SK-N-SH (cell line): ENCODE results near the gene RAVER2. TPM values are rescaled to one million over a fixed set of nuclear protein-coding genes. Genes with fewer than 3 reads are reported as not detected.

ENCODE experiments used
- CTCF ChIA-PET: fragments of 300-600, 350-600 bp; formaldehyde crosslinking; extraction: SDS; loops from one replicate; lab custom pipeline; 2021; lab: Yijun Ruan, JAX
- POLR2A ChIA-PET: fragments of 350-600 bp; sonication (Branson Sonifier 250); formaldehyde crosslinking; extraction: SDS; loops from one replicate; lab custom pipeline; 2020; ENCODE audit warnings: antibody characterized with exemption, inconsistent platforms; lab: Yijun Ruan, JAX
- DNase-seq: peaks from one replicate; pipeline ENCODE4 v3.0.0; 2012
- H2AFZ ChIP-seq: fragments of 200-600 bp; sonication (generic); 2 replicates; pipeline ENCODE4 v1.8.1; 2016; ENCODE audit warnings: antibody characterized with exemption, mild to moderate bottlenecking, low read depth
- H3F3A ChIP-seq: fragments of 200-600 bp; sonication (generic); replicated peaks from 2 replicates; pipeline ENCODE3; 2016; ENCODE audit warnings: antibody characterized with exemption, mild to moderate bottlenecking; ENCODE audit not compliant: insufficient read depth
- H3K27ac ChIP-seq, 2 experiments: fragments of 200-500 bp in 1 of 2; fragments of 200-600 bp in 1 of 2; sonication (Bioruptor generic) in 1 of 2; sonication (generic), shearing (Covaris generic) in 1 of 2; 2 replicates each; pipeline versions ENCODE4 v1.5.1 to v1.6.1; 2014 to 2016; ENCODE audit warnings: low read depth in 2 of 2, inconsistent platforms in 1 of 2, low read length in 1 of 2, mild to moderate bottlenecking in 1 of 2, mixed read lengths in 1 of 2
- H3K27me3 ChIP-seq: fragments of 200-600 bp; sonication (generic), shearing (Covaris generic); 2 replicates; pipeline ENCODE4 v1.6.1; 2016; ENCODE audit warnings: mixed run types; ENCODE audit not compliant: insufficient read depth
- H3K36me3 ChIP-seq, 2 experiments: fragments of 200-500 bp in 1 of 2; fragments of 200-600 bp in 1 of 2; sonication (Bioruptor generic) in 1 of 2; sonication (generic) in 1 of 2; replicated peaks in 1 of 2; 2 replicates each; pipeline versions ENCODE3 to v1.5.1; 2014 to 2016; ENCODE audit warnings: low read length in 1 of 2, mild to moderate bottlenecking in 1 of 2; ENCODE audit not compliant: insufficient read depth in 2 of 2, control insufficient read depth in 1 of 2
- H3K4me1 ChIP-seq, 2 experiments: fragments of 200-500 bp in 1 of 2; fragments of 200-600 bp in 1 of 2; sonication (Bioruptor generic) in 1 of 2; sonication (generic), shearing (Covaris generic) in 1 of 2; 2 replicates each; pipeline versions ENCODE4 v1.5.1 to v1.6.1; 2014 to 2016; ENCODE audit warnings: low read depth in 1 of 2, low read length in 1 of 2, mixed run types in 1 of 2; ENCODE audit not compliant: insufficient read depth in 2 of 2, control insufficient read depth in 1 of 2
- H3K4me2 ChIP-seq: fragments of 200-600 bp; sonication (generic), shearing (Covaris generic); 2 replicates; pipeline ENCODE4 v1.6.1; 2017; ENCODE audit warnings: mixed run types
- H3K4me3 ChIP-seq, 2 experiments: fragments of 200-500 bp in 1 of 2; fragments of 200-600 bp in 1 of 2; sonication (Bioruptor generic) in 1 of 2; sonication (generic), shearing (Covaris generic) in 1 of 2; 2 replicates each; pipeline versions ENCODE4 v1.5.1 to v1.8.1; 2014 to 2016; ENCODE audit warnings: low read depth in 2 of 2, inconsistent platforms in 1 of 2, low read length in 1 of 2, mild to moderate bottlenecking in 1 of 2, mixed read lengths in 1 of 2, moderate library complexity in 1 of 2
- H3K79me2 ChIP-seq: fragments of 200-600 bp; sonication (generic); 2 replicates; pipeline ENCODE4 v1.8.1; 2017; ENCODE audit warnings: mild to moderate bottlenecking; ENCODE audit not compliant: insufficient read depth
- H3K9ac ChIP-seq: fragments of 200-600 bp; sonication (generic); 2 replicates; pipeline ENCODE4 v1.6.1; 2017; ENCODE audit warnings: mixed run types
- H3K9me2 ChIP-seq: fragments of 200-600 bp; sonication (generic); 2 replicates; pipeline ENCODE4 v1.6.1; 2017; ENCODE audit warnings: mixed run types
- H3K9me3 ChIP-seq: fragments of 200-600 bp; sonication (generic); 2 replicates; pipeline ENCODE4 v1.6.1; 2017; ENCODE audit warnings: mixed run types, mild to moderate bottlenecking, moderate library complexity
- H4K20me1 ChIP-seq: fragments of 200-600 bp; sonication (generic); 2 replicates; pipeline ENCODE4 v1.6.1; 2017; ENCODE audit warnings: mild to moderate bottlenecking, mixed run types; ENCODE audit not compliant: insufficient read depth
- CTCF ChIP-seq: fragments of 200-600 bp; sonication (generic); IDR thresholded peaks from 2 replicates; pipeline ENCODE4 v1.6.1; 2017; ENCODE audit warnings: antibody characterized with exemption, mild to moderate bottlenecking, moderate library complexity
- EP300 ChIP-seq, 2 experiments: IDR thresholded peaks; 2 replicates each; pipeline versions ENCODE4 v1.4.0 to v1.6.1; 2012; ENCODE audit warnings: borderline replicate concordance in 1 of 2, low read depth in 1 of 2, low read length in 1 of 2
- EZH2phosphoT487 ChIP-seq: fragments of 200-600 bp; sonication (generic); IDR thresholded peaks from 2 replicates; pipeline ENCODE4 v1.6.1; 2017; ENCODE audit warnings: low read depth, mixed run types, mild to moderate bottlenecking, antibody characterized with exemption, moderate library complexity, borderline replicate concordance
- FOXJ3 ChIP-seq: sonication (generic); formaldehyde crosslinking; IDR thresholded peaks from 2 replicates; pipeline ENCODE4 v1.5.1; 2020; ENCODE audit warnings: mild to moderate bottlenecking, missing genetic modification reagents
- FOXM1 ChIP-seq: IDR thresholded peaks from 2 replicates; pipeline ENCODE4 v1.4.0; 2012; ENCODE audit warnings: low read depth, mild to moderate bottlenecking
- GABPA ChIP-seq: IDR thresholded peaks from 2 replicates; pipeline ENCODE4 v1.4.0; 2012; ENCODE audit warnings: low read depth, mild to moderate bottlenecking
- GATA2 ChIP-seq: sonication (generic); formaldehyde crosslinking; IDR thresholded peaks from 2 replicates; pipeline ENCODE4 v1.5.0; 2020; ENCODE audit warnings: mild to moderate bottlenecking, missing genetic modification reagents
- IRF3 ChIP-seq: fragments of 150-350 bp; IDR thresholded peaks from 2 replicates; pipeline ENCODE4 v1.6.1; 2016; ENCODE audit warnings: mild to moderate bottlenecking, low read depth, low read length
- NRF1 ChIP-seq: IDR thresholded peaks from 2 replicates; pipeline ENCODE4 v1.6.1; 2012; ENCODE audit warnings: low read depth, mild to moderate bottlenecking, low read length
- POLR2AphosphoS5 ChIP-seq: IDR thresholded peaks from 2 replicates; pipeline ENCODE4 v1.6.1; 2012; ENCODE audit warnings: low read depth, low read length
- RAD21 ChIP-seq: IDR thresholded peaks from 2 replicates; pipeline ENCODE4 v1.6.1; 2012; ENCODE audit warnings: mild to moderate bottlenecking, low read length
- SIN3A ChIP-seq: IDR thresholded peaks from 2 replicates; pipeline ENCODE4 v1.6.1; 2012; ENCODE audit warnings: low read depth, mild to moderate bottlenecking, low read length, moderate library complexity, borderline replicate concordance
- TEAD4 ChIP-seq: IDR thresholded peaks from 2 replicates; pipeline ENCODE4 v1.4.0; 2012; ENCODE audit warnings: mild to moderate bottlenecking, borderline replicate concordance; ENCODE audit not compliant: insufficient read depth
- USF2 ChIP-seq: fragments of 150-350 bp; IDR thresholded peaks from 2 replicates; pipeline ENCODE4 v1.6.1; 2017; ENCODE audit warnings: antibody characterized with exemption, low read length, low read depth, borderline replicate concordance
- ZBTB33 ChIP-seq: IDR thresholded peaks from 2 replicates; pipeline ENCODE4 v1.4.0; 2012; ENCODE audit warnings: low read depth, borderline replicate concordance
- WGBS: methylation state at CpG from one replicate; pipeline ENCODE4 v1.1.6; 2017; ENCODE audit warnings: low lambda C conversion rate; 5-methylcytosine and 5-hydroxymethylcytosine counted together
- polyA plus RNA-seq, 3 experiments: library from polyadenylated mRNA; depleted of rRNA; stranded (reverse); fragments of >200 nt; gene quantifications; 2 replicates each; pipeline ENCODE4 v1.2.3, GENCODE V29; 2012

RAVER2 gene
- polyA plus RNA-seq, 1 of the 3 experiments (the other 2 are of a cell fraction): 7.3 TPM

GRCh38 chr1:64845831-64846425 is 101.1 kb downstream of the RAVER2 start:
- no peak overlapping the region for H2AFZ ChIP-seq
- H3K27me3 ChIP-seq: no peaks in the 10 kb centered on the region
- no peak overlapping the region for H3K4me3 ChIP-seq
- peaks cover 20 to 81% of the 10 kb centered on the region in 2 experiments for H3K36me3 ChIP-seq
- no peak overlapping the region for H3K4me2 ChIP-seq
- DNase-seq: no peak
- H3K27ac ChIP-seq: no peak overlapping the region
- WGBS: 97% methylated on average over 10 of the region's 13 CpGs
- no peaks in the 10 kb centered on the region for H3K9me3 ChIP-seq
- no peaks in the 10 kb centered on the region for H3K9me2 ChIP-seq
- CTCF ChIA-PET: interaction anchor here (0.9 to 1.0 kb wide), 2 partner anchors 13 to 22 kb away, joined by 3 read pairs; no protein-coding TSS in a partner anchor
- no peaks in the 10 kb centered on the region for H3F3A ChIP-seq
- H4K20me1 ChIP-seq: no peaks in the 10 kb centered on the region
- H3K79me2 ChIP-seq: no peaks in the 10 kb centered on the region
- H3K9ac ChIP-seq: no peak overlapping the region
- TF ChIP-seq ZBTB33 (no peak), EZH2phosphoT487 (no peak)
- POLR2A ChIA-PET: no interaction called here
- H3K4me1 ChIP-seq: no peaks in the 10 kb centered on the region

GRCh38 chr1:64846573-64847430 is 101.9 kb downstream of the RAVER2 start:
- Histone ChIP-seq H3K27me3 (no peaks in the 10 kb centered on the region), H3F3A (no peaks in the 10 kb centered on the region), H3K79me2 (no peaks in the 10 kb centered on the region), H3K36me3 (peaks cover 14 to 73% of the 10 kb centered on the region in 2 experiments), H3K4me1 (no peaks in the 10 kb centered on the region), H3K9me3 (no peaks in the 10 kb centered on the region), H3K9ac (no peak overlapping the region), H4K20me1 (no peaks in the 10 kb centered on the region), H3K9me2 (no peaks in the 10 kb centered on the region), H3K27ac (no peak overlapping the region), H2AFZ (no peak overlapping the region), H3K4me3 (no peak overlapping the region), H3K4me2 (no peak overlapping the region)
- POLR2A ChIA-PET: no interaction called here
- CTCF ChIA-PET: no interaction called here
- 91% methylated on average over 7 of the region's 10 CpGs for WGBS
- no peak for DNase-seq
- TF ChIP-seq FOXM1: no peak
- TF ChIP-seq GABPA: no peak
- TF ChIP-seq NRF1: no peak
- no peak for TF ChIP-seq SIN3A
- no peak for TF ChIP-seq RAD21
- no peak for TF ChIP-seq FOXJ3 (CRISPR knock-in tag)
- TF ChIP-seq POLR2AphosphoS5: no peak
- TF ChIP-seq GATA2 (CRISPR knock-in tag): no peak
- TF ChIP-seq USF2: no peak
- no peak for TF ChIP-seq TEAD4
- no peak for TF ChIP-seq EP300 (IDR thresholded peaks at IDR 0.05; ENCODE audit: borderline replicate concordance in 1 of 2, low read depth in 1 of 2, low read length in 1 of 2)
- TF ChIP-seq IRF3: no peak
- no peak for TF ChIP-seq CTCF
